NCI-H1417 (cell line): ENCODE results near the gene CD84.
"Not testable (repeated sequence)": the region's sequence is repeated elsewhere in the genome, so short reads cannot be mapped to it uniquely, and the experiment has no call there.

Source experiments
- DNase-seq, 3 experiments: peaks; one replicate each; lab custom pipeline; 2025; lab: John Stamatoyannopoulos, UW

The CD84 gene

DNA sequence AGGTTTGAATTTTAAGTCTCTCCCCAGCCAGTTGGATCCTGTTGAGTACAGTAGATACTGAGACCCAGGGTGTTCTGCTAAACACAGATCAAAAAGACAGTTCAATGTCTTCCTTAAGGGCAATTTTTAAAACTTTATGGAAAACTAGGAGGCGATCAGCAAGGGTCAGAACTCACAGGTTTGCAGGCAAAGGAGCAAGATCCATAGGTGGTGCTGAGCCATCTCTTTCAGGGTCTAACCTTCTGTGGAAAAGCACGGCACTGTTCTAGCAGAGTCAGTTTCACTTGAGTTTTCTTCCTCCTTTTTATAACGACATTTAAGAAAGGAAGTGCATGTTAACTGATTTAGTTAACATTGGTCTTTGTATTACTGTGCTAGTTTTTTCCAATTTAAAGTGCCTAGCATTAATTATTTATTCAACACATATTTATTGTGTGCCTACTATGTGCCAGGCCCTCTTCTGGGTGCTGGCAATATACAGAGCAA, at the start of gene CD84:
CD84 (minus strand) TSS at position 281 of the 486 bp plus-strand sequence; CDS start at position 222, 59 bp downstream.
- DNase-seq, result no peak

- no peak for DNase-seq
Observed at GRCh38 chr1:160628799-160629263, 49.5 kb upstream of the CD84 start.

- not testable (repeated sequence) for DNase-seq
Observed at GRCh38 chr1:160627677-160628289, 48.5 kb upstream of the CD84 start.

DNA sequence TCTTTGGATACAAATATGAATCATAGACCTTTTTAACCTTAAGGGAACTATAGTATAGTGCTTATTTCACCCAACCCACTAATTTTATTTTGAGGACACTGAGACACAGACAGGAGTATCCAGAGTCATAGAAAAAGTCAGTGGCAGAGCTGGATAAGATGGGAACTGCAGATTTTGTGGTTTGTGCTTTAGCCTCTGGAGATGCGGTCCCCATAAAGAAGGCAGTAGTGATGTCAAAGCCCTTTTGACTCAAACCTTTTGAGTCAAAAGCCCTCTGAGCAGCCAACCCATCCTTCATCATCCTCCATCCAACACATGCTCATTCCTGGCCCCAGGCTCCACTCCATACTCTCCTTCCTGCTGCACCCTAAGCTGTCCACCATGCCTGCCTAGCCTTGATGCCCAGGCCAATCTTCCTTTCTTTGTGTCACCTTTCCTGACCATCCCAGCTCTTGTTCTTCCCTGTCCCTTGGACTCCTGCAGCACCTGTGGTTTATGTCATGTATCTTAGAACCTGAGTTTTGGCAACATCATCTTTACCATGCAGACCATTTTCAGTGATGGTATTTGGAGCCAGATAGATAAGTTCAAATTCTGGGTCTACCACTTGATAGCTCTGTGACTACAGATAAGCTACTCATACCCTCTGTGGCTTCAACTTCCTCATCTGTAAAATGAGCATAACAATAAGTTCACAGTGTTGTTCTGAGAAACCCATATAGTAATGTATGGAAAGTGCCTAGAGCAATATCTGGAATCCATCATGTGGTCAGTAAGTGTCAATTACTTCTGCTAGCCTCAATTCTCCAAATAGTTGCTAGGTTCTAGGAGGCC, 47.4 kb upstream of the CD84 start:
- no peak for DNase-seq

DNA sequence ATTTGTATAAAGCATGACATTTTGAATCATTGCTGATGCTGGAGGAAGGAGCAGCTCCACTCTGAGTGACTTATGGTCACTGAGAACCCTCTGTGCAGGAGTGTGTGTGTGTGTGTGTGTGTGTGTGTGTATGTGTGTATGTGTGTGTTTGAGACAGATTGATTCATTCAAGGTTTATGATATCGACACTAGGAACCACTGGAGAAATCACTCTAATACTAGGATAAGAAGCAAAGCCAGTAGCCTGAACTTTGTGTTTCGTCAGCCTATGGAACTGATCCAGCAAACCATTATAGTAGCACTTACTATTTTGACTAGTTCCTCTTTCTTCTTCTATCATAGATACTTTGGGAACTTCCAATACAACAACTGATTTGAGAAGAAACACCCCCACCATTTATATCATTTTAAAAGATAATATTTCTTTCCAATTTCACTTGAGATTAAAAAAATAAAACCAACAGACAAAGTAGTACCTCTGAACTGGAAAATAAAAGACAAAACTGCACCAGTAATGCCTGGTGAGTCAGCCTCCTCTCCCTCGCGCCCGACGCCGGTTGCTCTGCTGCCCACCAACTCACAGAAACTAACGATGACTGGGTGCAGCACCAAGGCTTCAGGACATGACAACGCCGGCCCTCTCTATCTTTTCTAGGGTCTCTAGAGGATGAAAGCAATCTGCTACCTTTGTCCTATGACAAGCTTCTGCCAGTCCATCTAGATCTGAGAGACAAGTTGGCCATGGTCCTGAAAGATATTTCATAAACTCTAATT, 46.6 kb upstream of the CD84 start:
- no peak for DNase-seq

DNA sequence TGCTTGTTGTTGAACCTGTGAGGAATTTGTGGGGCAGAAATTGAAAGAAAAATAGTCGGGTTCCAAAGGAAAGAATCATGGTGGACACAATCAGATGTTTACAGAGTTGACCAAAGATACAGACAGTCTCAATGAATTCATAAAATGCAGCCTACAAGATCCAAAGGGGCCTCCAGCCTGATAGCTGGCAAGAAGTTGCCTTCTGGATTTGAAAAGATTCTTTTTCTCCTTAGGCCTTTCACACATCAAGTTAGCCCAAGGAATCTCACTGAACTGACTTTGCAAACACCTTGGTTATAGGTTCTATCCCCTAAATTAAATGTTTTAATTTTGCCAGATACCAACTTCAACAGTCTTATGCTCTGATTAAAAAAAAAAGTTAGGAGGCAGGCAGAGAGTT, 46.0 kb upstream of the CD84 start:
- no peak for DNase-seq

- no peak for DNase-seq
Observed at GRCh38 chr1:160624464-160624863, 45.2 kb upstream of the CD84 start.

DNA sequence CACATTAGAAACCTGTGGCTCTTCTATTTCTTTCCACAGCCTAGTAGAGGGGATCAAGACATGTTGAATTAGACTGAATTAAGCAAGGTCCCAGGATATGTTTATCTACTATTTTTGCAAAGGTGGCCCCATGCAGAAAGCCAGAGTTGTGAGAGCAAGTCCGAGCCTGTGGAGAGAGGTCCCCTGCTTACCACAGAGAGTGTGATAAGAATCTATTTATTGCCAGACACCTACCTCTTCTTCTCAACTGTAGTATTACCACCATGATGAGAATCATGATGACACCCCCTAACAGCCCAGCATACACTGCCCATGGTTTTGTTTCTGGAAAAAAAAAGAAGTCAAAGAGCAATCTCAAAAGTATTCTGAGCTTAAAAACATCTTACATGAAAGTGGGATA, 44.6 kb upstream of the CD84 start:
- no peak for DNase-seq

GRCh38 chr1:160623227-160623633, 43.9 kb upstream of the CD84 start:
- DNase-seq, result no peak

GRCh38 chr1:160622501-160623226, 43.4 kb upstream of the CD84 start:
- no peak for DNase-seq

DNA sequence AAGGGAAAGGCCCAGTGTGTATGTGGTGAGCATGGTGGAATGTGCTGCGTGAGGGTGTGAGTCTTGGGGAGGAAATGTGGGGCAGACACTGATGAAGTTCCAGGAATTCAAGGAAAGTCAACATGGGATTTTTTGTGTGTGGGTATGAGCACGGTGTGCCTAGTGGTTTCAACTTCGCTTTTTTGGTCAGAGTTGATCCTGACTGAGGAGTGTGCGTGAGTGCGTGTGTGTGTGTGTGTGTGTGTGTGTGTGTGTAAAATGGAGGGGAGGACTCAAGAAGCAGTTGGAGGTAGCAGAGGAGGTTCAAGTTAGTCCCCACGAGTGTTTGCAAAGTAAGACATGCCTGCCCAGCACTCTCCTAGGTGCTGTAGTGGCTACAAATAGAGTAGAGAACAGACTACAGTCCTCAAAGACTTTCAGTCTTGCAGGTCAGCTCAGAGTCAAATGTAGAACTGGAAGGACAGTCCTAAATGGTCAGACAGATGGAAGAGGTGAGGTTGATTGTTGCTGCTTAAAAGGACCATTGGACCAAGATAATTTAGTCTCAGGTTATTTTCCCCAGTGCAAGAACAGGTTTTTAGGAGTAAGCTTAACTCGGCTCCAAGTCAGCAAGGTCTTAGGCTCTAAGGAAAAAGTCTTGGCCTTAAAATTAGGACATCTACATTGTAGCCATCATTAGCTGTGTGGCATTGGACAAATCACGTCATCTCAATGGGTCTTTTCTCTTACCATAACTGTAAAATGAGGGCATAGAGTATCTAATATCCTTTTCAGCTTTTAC, 42.5 kb upstream of the CD84 start:
- DNase-seq, result no peak

GRCh38 chr1:160620942-160621632, 41.8 kb upstream of the CD84 start:
- DNase-seq, result no peak

DNA sequence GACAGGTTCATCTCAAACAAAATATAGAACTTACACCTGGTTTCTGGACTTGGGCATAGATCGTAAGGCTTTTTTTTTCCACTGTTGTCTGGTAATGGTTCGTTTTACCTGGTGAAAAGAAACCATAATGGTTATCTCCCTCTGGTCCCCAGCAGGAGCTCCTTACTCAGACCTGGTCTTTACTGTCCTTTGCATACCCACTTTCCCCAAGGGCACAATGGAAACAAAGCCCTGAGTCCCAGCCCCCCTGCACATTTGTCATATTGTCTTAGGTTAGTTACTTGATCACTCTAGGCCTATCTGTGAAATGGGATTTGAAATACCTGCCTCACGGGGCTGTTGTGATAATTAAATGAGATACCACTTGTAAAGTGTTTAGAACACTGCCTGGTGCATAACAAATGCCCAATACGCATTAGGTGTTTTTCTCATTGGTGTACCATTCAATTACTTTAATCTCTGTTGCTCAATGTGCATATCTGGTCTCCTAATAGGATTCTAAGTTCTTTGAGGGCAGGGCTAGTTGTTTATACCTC, 40.5 kb upstream of the CD84 start:
- no peak for DNase-seq

- DNase-seq, result peak in 1 of 3 experiments; percentile 7
Observed at GRCh38 chr1:160618763-160619274, 39.5 kb upstream of the CD84 start.

GRCh38 chr1:160618327-160618726, 39.0 kb upstream of the CD84 start:
- no peak for DNase-seq

DNA sequence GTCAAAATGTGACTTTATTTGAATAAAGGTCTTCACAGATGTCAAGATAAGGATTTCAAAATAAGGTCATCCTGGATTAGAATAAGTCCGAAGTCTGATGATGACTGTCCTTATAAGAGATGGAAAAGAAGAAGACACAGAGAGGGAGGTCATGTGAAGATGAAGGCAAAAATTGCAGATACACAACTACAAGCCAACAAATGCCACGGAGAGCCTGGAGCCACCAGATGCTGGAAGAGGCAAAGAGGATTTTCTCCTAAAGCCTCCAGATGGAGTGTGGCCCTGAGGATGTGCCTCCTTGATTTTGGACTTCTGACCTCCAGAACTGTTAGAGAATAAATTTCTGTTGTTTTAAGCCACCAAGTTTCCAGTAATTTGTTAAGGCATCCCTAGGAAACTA, 36.4 kb upstream of the CD84 start:
- no peak for DNase-seq

GRCh38 chr1:160614410-160614809, 35.1 kb upstream of the CD84 start:
- DNase-seq, result no peak

GRCh38 chr1:160612613-160613218, 33.4 kb upstream of the CD84 start:
- no peak for DNase-seq

DNA sequence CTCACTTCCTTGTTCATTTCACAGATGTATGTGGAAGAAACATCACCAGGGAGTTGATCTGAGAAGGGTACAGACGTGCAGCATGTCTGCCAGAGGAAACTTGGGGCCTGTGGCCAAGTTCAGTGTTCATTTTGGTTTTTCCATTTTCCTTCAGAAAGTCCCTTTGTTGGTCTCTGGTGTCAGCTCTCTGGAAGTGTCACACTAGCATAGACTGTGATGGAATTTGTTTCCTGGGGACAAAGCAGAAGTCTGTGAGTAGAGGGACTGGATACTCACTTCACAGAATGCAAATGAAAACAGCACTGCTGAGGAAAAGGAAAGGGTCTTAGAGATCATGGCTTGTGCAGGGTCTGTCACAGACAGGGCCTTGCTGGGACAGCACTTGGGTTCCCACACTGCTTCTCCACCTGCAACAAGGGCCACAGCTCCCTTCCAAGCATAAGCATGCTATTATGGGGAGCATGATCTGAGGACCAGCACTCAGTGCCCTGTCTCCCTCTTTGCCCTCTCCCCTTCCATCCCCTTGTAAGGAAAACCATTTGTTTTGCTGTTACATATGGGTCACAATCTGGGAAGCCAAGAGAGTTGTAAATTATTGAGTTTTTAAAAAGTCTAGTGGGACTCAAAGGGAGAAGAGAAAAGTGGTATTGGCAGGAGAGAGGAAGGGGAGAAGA, 31.4 kb upstream of the CD84 start:
- DNase-seq, result no peak
